A673 (cell line): ENCODE results near the gene RELN.

ENCODE experiments used
- EZH2 ChIP-seq: fragments of 200-600 bp; sonication (generic); IDR thresholded peaks from 2 replicates; pipeline ENCODE4 v1.6.1; 2017; ENCODE audit warnings: borderline replicate concordance, low read depth, mild to moderate bottlenecking, mixed read lengths, antibody characterized with exemption, low read length; ENCODE audit not compliant: poor library complexity, severe bottlenecking
- TF ChIP-seq, protein P1 (sequence below): fragments of 300-800, 200-600 bp; sonication (generic); conservative IDR thresholded peaks from 2 replicates; pipeline ENCODE4 v1.5.1; 2017; ENCODE audit warnings: low read depth, mild to moderate bottlenecking, antibody characterized with exemption, low read length, moderate library complexity, mixed read lengths

- TF ChIP-seq, protein P1, sequence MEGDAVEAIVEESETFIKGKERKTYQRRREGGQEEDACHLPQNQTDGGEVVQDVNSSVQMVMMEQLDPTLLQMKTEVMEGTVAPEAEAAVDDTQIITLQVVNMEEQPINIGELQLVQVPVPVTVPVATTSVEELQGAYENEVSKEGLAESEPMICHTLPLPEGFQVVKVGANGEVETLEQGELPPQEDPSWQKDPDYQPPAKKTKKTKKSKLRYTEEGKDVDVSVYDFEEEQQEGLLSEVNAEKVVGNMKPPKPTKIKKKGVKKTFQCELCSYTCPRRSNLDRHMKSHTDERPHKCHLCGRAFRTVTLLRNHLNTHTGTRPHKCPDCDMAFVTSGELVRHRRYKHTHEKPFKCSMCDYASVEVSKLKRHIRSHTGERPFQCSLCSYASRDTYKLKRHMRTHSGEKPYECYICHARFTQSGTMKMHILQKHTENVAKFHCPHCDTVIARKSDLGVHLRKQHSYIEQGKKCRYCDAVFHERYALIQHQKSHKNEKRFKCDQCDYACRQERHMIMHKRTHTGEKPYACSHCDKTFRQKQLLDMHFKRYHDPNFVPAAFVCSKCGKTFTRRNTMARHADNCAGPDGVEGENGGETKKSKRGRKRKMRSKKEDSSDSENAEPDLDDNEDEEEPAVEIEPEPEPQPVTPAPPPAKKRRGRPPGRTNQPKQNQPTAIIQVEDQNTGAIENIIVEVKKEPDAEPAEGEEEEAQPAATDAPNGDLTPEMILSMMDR = no peak
- TF ChIP-seq EZH2 = no peak
Observed at GRCh38 chr7:104023100-104023499, 33.6 kb upstream of the RELN start.
